NCI-H2196 treated with DMSO at 0.1 percent for 48 hours (cell line): ENCODE results near the gene RBM39.
A peak's percentile ranks its signal among the peaks of the same experiment; 100 is the strongest.
"Not testable (repeated sequence)": the region's sequence is repeated elsewhere in the genome, so short reads cannot be mapped to it uniquely, and the experiment has no call there.

Experiments
- DNase-seq: peaks from one replicate; lab custom pipeline; 2025; ENCODE audit not compliant: unreplicated experiment; lab: John Stamatoyannopoulos, UW

Gene RBM39

DNA sequence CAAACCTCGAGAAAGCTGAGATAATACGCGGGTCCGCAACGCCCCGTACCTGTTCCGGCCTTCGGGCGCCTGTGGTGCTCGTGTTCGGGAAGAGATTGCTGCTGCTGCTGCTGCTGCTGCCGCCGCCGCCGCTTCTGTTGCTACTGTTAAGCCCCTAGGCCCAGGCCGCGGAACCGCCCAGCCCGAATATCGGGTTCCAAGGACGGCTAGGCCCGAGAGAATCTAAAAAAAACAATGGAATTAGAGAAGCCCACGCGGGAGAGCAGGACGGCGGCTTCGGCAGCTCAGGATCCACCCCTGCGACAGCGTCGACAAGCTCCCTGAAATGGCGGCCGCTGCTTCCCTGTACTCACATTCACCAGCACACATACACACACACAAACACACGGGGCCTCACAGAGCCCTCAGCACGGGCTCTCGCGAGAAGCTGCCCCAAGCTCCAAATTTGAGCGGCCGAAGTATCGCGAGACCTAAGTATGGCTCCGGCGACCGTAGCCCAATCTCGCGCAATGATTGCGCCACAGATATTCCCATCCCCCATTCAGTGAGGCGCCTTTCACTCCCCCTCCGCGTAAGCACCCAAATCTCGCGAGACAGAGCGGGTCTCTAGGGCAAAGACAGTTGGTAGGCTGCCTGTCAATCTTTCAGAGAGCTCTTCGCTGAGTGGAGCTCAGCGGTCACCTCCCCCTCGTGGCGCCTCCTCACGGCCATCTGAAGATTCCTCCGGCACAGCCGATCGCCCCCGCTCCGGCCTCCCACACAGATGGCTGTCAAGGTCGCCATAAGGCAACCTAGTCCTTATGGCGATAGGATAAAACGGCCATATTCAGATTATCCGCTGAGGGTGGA, at the start of gene RBM39:
Gene RBM39 (minus strand): TSS at position 369 of the 849 bp plus-strand sequence. CDS start 1,386 bp downstream, outside the sequence.
- DNase-seq = peak; percentile 100

- DNase-seq = no peak
These were observed 49.8 kb upstream of the RBM39 start for GRCh38 chr20:35791821-35792220.

GRCh38 chr20:35791097-35791496, 49.0 kb upstream of the RBM39 start:
- DNase-seq = no peak

DNA sequence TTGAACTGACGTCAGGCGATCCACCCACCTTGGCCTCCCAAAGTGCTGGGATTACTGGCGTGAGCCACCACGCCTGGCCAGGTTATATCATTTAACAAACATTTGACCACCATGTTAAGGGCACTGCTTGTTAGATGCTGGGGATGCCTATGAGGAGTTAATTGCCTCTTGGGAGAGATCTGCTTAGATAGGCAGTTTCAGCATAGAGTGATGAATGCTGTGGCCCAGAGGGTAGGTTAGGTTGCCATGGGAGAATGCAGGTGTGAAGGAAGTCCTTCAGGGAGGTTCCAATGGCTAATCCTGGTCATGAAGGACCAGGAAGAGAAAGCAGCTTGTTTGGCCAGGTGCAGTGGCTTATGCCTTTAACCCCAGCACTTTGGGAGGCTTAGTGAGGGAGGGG, 46.7 kb upstream of the RBM39 start:
- DNase-seq = peak; percentile 91

DNA sequence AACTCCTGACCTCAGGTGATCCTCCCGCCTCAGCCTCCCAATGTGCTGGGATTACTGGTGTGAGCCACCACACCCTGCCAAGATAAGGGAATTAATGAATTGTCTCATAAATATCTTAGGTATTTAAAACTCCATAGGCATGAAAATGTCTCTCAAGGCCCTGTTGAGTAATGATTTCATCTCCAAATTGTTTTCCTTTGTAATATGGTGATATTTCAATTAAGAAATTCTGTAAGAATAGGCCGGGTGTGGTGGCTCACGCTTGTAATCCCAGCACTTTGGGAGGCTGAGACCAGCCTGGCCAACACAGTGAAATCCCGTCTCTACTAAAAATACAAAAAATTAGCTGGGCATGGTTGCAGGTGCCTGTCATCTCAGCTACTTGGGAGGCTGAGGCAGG, 43.5 kb upstream of the RBM39 start:
- DNase-seq = not testable (repeated sequence)

DNA sequence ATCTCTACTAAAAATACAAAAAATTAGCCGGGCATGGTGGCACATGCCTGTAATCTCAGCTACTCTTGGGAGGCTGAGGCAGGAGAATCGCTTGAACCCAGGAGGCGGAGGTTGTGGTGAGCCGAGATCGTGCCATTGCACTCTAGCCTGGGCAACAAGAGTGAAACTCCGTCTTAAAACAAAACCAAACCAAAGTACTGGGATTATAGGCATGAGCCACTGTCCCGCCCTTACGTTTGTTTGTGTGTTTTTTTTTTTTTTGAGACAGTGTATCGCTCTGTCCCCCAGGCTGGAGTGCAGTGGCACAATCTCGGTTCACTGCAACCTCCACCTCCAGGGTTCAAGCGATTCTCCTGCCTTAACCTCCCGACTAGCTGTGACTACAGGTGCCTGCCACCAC, 41.8 kb upstream of the RBM39 start:
- DNase-seq = not testable (repeated sequence)

DNA sequence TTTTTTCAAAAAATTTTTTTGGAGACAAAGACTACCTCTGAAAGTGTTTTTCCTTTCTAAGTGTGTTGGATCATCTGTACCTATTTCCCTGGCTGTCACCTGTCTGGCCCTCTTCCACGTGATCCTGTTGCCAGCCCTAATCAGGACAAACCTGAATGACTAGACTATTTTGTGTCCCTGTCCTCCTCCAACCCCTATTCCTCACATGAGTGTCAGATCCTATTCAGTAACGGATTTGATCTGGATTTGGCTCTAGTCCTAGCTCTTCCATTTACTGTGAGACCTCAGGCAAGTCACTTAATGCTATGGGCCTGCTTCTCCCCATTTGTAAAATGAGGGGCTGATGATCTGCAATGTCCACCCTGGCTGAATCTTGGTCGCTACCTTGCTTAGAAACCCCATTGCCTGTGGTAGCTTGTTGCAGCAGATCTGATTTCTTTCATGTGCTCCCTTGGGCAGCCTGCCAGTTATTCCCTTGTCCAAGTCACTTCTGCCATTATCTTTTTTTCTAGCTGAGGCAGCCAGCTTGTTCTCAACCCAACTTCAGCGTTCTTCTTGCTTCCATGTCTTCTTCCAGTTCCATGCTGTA, 34.5 kb upstream of the RBM39 start:
- peak; percentile 74 for DNase-seq

GRCh38 chr20:35774391-35774790, 32.3 kb upstream of the RBM39 start:
- DNase-seq = no peak

DNA sequence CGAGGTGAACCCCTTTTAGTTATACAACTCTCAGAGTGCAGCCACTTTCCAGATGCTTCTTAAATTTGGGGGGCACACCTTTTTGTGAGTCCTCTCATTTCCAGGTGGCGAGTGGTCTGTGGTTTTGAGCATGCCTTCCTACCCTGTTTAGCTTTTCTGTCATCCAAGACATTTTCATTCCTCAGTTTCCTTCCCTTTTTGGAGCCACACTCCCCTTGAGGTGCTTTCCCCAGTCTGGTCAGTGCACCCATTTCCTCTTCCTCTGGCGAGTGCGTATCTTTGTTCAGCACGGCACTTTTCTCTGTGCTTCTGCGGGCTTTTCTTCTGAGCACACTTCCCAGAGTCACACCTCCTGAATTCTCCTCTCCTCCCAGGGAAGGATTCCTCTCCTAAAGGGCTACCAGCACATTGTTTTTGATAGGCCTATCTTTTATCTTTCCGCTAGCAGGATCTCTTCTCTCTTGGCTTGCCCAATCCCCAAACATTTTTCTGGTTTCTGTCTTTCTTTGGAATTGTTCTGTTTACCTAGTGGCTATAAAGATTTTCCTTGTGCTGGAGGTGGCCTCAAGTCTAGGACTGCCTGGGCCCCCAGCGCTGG, 31.2 kb upstream of the RBM39 start:
- DNase-seq = no peak

GRCh38 chr20:35772563-35773058, 30.6 kb upstream of the RBM39 start:
- no peak for DNase-seq

GRCh38 chr20:35771689-35772562, 29.9 kb upstream of the RBM39 start, which contains the start of gene PHF20:
Gene PHF20 (plus strand): TSS chr20:35772015. CDS start chr20:35801523, 29,508 bp downstream.
- peak; percentile 99 for DNase-seq

- DNase-seq = no peak
These were observed 29.3 kb upstream of the RBM39 start for GRCh38 chr20:35771367-35771688.

GRCh38 chr20:35768731-35769664, 26.9 kb upstream of the RBM39 start:
- peak; percentile 94 for DNase-seq

- DNase-seq = no peak
These were observed 25.8 kb upstream of the RBM39 start for GRCh38 chr20:35767683-35768481.

GRCh38 chr20:35766843-35767242, 24.8 kb upstream of the RBM39 start:
- no peak for DNase-seq

- DNase-seq = not testable (repeated sequence)
These were observed 22.9 kb upstream of the RBM39 start for GRCh38 chr20:35764936-35765335.

DNA sequence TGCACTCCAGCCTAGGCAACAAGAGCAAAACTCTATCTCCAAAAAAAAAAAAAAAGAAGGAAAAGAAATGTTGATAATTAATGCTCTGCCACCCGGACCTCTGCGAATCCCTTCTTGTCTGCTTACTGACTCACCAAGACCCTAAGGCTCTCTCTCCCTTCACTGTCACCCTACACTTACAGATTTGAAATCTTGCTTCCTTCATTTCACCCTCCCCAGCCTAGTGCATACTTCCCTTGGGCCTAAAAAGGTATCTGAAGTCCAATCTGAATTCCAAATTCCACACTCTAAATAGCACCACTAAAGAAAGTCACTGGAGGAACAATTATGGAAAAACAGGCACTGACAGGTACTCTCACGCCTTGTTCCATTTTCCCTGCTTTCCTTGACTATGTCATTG, 20.4 kb upstream of the RBM39 start:
- no peak for DNase-seq

- not testable (repeated sequence) for DNase-seq
These were observed 19.5 kb upstream of the RBM39 start for GRCh38 chr20:35761548-35761947.

GRCh38 chr20:35757098-35757705, 15.1 kb upstream of the RBM39 start:
- no peak for DNase-seq
